RWPE1 (cell line): ENCODE data around the gene RPL11.
A peak's percentile ranks its signal among the peaks of the same experiment; 100 is the strongest.

Experiments
- CTCF ChIA-PET: fragments of 350-600 bp; sonication (Branson Sonifier 250); formaldehyde crosslinking; extraction: SDS; loops from one replicate; lab custom pipeline; 2021; lab: Yijun Ruan, JAX
- POLR2A ChIA-PET: fragments of 400-600 bp; formaldehyde crosslinking; extraction: SDS; loops from one replicate; lab custom pipeline; 2020; ENCODE audit warnings: antibody characterized with exemption; ENCODE audit not compliant: low non-redundant PET; lab: Yijun Ruan, JAX
- DNase-seq: peaks from one replicate; pipeline ENCODE4 v3.0.0; 2012; ENCODE audit warnings: low spot score
- H3K27ac ChIP-seq: fragments of 450-650 bp; 2 replicates; pipeline ENCODE4 v1.5.1; 2017
- TF ChIP-seq, protein P1 (sequence below): fragments of 450-650 bp; conservative IDR thresholded peaks from 2 replicates; pipeline ENCODE4 v1.5.1; 2017; ENCODE audit warnings: low read depth, mild to moderate bottlenecking

RPL11 gene

DNA sequence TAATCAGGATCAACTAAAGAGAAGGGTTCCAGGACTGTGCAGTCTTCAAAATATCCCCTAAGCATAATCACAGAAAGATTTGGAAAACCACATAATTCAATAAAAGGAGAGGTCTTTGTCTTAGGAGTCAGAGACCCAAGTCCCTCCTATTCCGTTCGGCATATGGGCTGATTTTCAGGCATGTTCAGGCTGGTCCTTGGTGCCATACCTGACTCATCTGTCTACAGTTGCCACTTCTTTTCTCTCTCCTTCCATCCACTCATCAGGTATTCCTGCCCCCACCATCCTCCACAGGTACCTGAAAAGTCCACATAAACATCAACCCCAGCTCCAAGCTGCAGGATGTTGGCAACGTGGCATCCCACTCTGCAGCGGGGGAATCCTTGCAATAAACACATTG lies 29.7 kb upstream of the RPL11 start:
- ChIA-PET POLR2A (no interaction called here), CTCF (interaction anchor here (1.1 kb wide), 1 partner anchor 29 kb away, joined by 4 read pairs; no protein-coding TSS in a partner anchor)
- peak; percentile 66 for DNase-seq
- no peak overlapping the region for H3K27ac ChIP-seq
- TF ChIP-seq, protein P1, sequence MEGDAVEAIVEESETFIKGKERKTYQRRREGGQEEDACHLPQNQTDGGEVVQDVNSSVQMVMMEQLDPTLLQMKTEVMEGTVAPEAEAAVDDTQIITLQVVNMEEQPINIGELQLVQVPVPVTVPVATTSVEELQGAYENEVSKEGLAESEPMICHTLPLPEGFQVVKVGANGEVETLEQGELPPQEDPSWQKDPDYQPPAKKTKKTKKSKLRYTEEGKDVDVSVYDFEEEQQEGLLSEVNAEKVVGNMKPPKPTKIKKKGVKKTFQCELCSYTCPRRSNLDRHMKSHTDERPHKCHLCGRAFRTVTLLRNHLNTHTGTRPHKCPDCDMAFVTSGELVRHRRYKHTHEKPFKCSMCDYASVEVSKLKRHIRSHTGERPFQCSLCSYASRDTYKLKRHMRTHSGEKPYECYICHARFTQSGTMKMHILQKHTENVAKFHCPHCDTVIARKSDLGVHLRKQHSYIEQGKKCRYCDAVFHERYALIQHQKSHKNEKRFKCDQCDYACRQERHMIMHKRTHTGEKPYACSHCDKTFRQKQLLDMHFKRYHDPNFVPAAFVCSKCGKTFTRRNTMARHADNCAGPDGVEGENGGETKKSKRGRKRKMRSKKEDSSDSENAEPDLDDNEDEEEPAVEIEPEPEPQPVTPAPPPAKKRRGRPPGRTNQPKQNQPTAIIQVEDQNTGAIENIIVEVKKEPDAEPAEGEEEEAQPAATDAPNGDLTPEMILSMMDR: no peak

- ChIA-PET CTCF (interaction anchor here (0.6 to 1.5 kb wide), 8 partner anchors 12 to 593 kb away, joined by 3 to 6 read pairs (median 3); no protein-coding TSS in a partner anchor), POLR2A (no interaction called here)
- H3K27ac ChIP-seq: no peak overlapping the region
- TF ChIP-seq, protein P1: 0 out of 2 replicates have a peak, but pooled peaks have one; percentile 14
- no peak for DNase-seq
Observed at GRCh38 chr1:23664837-23665795, 26.5 kb upstream of the RPL11 start.

GRCh38 chr1:23667411-23667810 lies 24.2 kb upstream of the RPL11 start:
- TF ChIP-seq, protein P1: no peak
- no peak overlapping the region for H3K27ac ChIP-seq
- POLR2A ChIA-PET: no interaction called here
- DNase-seq: no peak
- CTCF ChIA-PET: interaction anchor here (0.6 to 0.9 kb wide), 2 partner anchors 11 to 188 kb away, joined by 3 read pairs; no protein-coding TSS in a partner anchor

DNA sequence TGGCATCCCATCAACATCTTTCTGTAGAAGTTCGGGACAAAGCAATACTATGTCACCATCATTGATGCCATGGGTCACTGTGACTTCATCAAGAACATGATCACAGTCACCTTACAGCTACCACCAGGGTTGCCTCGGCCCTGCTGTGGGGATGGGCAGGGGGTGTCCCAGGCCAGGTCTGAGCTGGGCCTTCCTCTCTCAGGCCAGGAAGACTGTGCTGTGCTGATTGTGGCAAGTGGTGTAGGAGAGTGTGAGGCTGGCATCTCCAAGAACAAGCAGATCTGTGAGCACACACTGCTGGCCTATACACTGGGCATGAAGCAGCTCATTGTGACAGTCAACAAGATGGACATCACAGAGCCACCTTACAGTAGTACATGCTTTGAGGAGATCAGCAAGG lies 20.9 kb upstream of the RPL11 start:
- DNase-seq: no peak
- TF ChIP-seq, protein P1: no peak
- ChIA-PET POLR2A (no interaction called here), CTCF (interaction anchor here (0.5 to 1.6 kb wide), 2 partner anchors 12 to 1911 kb away, joined by 3 to 4 read pairs; no protein-coding TSS in a partner anchor)
- H3K27ac ChIP-seq: no peak overlapping the region

DNA sequence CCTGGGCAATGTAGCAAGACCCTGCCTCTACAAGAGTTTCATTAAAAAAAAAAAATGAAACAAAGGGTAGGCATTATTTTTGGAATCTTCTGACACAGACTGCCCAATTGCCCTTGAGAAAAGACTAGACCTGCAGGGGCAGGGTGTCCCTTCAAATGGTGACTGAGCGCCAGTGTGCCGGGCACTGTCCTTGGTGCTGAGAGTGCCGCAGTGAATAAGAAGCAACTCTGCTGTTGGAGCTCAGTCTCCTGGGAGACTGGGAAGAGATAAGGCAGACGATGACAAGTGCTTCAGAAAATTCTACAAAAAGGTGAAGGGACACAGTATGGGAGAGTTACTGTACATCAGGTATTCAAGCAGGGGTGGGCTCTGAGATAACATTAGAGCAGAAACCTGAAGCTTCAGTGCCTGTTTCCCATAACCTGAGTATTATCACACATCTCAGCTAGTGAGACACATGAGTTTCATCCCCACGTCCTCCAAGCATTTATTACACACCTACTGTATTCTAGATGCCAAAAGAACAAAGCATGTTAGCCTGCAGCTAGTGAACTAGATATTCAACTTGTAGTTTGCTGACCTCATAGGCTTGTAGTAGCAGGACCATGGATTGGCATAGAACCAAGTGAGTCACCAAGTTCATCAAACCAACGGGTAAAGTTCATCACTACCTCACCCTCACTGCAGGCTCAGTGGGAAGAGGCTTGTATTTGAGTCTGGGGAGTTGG lies 18.4 kb upstream of the RPL11 start:
- no peak overlapping the region for H3K27ac ChIP-seq
- DNase-seq: peak; percentile 95
- ChIA-PET POLR2A (no interaction called here), CTCF (interaction anchor here (0.7 kb wide), 2 partner anchors 15 to 36 kb away, joined by 3 read pairs; no protein-coding TSS in a partner anchor)
- TF ChIP-seq, protein P1: no peak

GRCh38 chr1:23679815-23680214 lies 11.8 kb upstream of the RPL11 start:
- CTCF ChIA-PET: interaction anchor here (0.7 to 1.2 kb wide), 2 partner anchors 12 to 286 kb away, joined by 4 read pairs; partner anchors contain the start of gene RPL11
- POLR2A ChIA-PET: no interaction called here
- no peak overlapping the region for H3K27ac ChIP-seq
- TF ChIP-seq, protein P1: no peak
- no peak for DNase-seq
